ENCODE results near the gene KIAA1217. TPM values are rescaled to one million over a fixed set of nuclear protein-coding genes. Genes with fewer than 3 reads are reported as not detected.

The KIAA1217 gene
- total RNA-seq, 1 experiment from 2014 or later, result 18.6 TPM

DNA sequence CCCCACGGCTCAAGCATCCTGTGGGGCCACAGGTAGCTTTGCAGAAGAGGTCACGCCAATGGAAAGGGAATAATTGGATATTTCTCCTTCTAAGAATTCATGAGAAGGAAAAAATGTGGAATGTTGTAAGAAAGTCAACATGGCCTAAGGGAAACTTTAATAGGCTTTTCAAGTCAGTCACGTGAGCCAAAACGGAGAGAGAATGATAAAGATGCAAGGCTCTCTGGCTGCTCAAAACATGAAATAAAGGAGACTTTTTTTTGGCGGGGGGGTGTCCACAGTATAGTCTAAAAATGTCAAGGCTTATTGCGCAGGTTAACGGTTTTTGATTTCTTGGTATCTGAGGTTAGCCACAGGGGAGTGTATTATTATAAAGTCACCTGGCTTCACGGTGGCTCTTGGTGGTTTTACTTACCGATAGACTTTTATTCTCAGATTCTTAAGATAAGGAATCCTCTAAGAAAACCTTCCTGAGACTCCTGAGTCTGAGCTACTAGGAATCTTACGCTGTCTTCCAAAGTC lies 366.6 kb downstream of the KIAA1217 start:
- no peaks in the 10 kb centered on the region; the same call in 1 of the 2 replicates for H3K4me1 ChIP-seq (ENCODE audit: insufficient read depth, low read length)
- no peaks in the 10 kb centered on the region for H3K79me1 ChIP-seq (ENCODE audit: insufficient read depth, low read depth, low read length, poor library complexity, severe bottlenecking)
- H2BK120ac ChIP-seq (ENCODE audit: low read depth, low read length, poor library complexity, severe bottlenecking), result no peak overlapping the region
- H4K8ac ChIP-seq (replicated peaks; ENCODE audit: insufficient read length, low read depth, low read length), result no peak overlapping the region
- H2BK12ac ChIP-seq (ENCODE audit: insufficient read length, low read depth, low read length), result no peak overlapping the region
- H3K27me3 ChIP-seq (ENCODE audit: insufficient read depth, low read length), result no peaks in the 10 kb centered on the region
- Mint-ChIP-seq H3K4me3 (no peak overlapping the region), H3K27me3 (ENCODE audit: low read depth) (peaks cover 3% of the 10 kb centered on the region), H3K4me1 (peaks cover 20 to 25% of the 10 kb centered on the region in 2 experiments), H3K9me3 (0 out of 5 replicates have a peak, but pooled peaks cover 0 to 3% of the 10 kb centered on the region in 2 experiments), H3K36me3 (ENCODE audit: insufficient read depth in 1 of 3, low read depth in 3 of 3) (peaks cover 0 to 5% (median 0%) of the 10 kb centered on the region in 3 experiments; a peak in 2 of 7 replicates), H3K27ac (no peak overlapping the region; a peak in 1 of 7 replicates)
- H3K56ac ChIP-seq (ENCODE audit: insufficient read length, low read depth, low read length), result no peak overlapping the region
- no peak for DNase-seq
- no peak overlapping the region for H3K23ac ChIP-seq (ENCODE audit: insufficient read length, low read depth, low read length)
- no peak overlapping the region for H4K91ac ChIP-seq (ENCODE audit: insufficient read length, low read depth, low read length)
- H3K4me2 ChIP-seq (ENCODE audit: insufficient read depth, insufficient read length, low read length), result no peak overlapping the region
- H3K9ac ChIP-seq (ENCODE audit: extremely low read depth, insufficient read length, low read length), result no peak overlapping the region
- no peak overlapping the region for H3T11ph ChIP-seq (ENCODE audit: low read length)
- no peak overlapping the region for H2BK15ac ChIP-seq (ENCODE audit: low read depth, low read length)
- H2AFZ ChIP-seq (ENCODE audit: low read length), result no peak overlapping the region
- H4K5ac ChIP-seq (ENCODE audit: insufficient read length, low read depth, low read length), result no peak overlapping the region
- WGBS (ENCODE audit: extremely low coverage, insufficient read length, low lambda C conversion rate), result no CpG with 5 or more reads among the region's 10 CpGs
- no peak overlapping the region for H2BK20ac ChIP-seq (ENCODE audit: low read depth, low read length, poor library complexity, severe bottlenecking)
- H3K4ac ChIP-seq (ENCODE audit: low read depth, low read length), result no peak overlapping the region
- TF ChIP-seq CTCF (conservative IDR thresholded peaks at IDR 0.05), result no peak
- no peak overlapping the region for H3K14ac ChIP-seq (ENCODE audit: insufficient read depth, low read length)
- H2AK5ac ChIP-seq (ENCODE audit: insufficient read length, low read length), result no peak overlapping the region
- no peak overlapping the region for H3K27ac ChIP-seq (ENCODE audit: insufficient read length, low read depth, low read length)
- H4K20me1 ChIP-seq (ENCODE audit: control insufficient read depth, insufficient read depth, insufficient read length), result no peaks in the 10 kb centered on the region
- H3K79me2 ChIP-seq (ENCODE audit: insufficient read depth, low read length), result no peaks in the 10 kb centered on the region
- no peak overlapping the region for H2BK5ac ChIP-seq (ENCODE audit: insufficient read length, low read length)
- no peak overlapping the region for H3K18ac ChIP-seq (ENCODE audit: insufficient read length, low read depth, low read length)
- no peaks in the 10 kb centered on the region for H3K23me2 ChIP-seq (ENCODE audit: insufficient read length, low read depth, low read length, poor library complexity, severe bottlenecking)
- H3K9me3 ChIP-seq (ENCODE audit: control insufficient read depth, low read depth, low read length), result no peaks in the 10 kb centered on the region

All from H9 (cell line).